HG03558 (cell line): ENCODE measurements around the gene ATP2B1.

Experiments used
- ATAC-seq: cut with Tn5 transposase; IDR thresholded peaks from one replicate; pipeline ENCODE4 v1.9.1; 2021; ENCODE audit warnings: moderate number of reproducible peaks; ENCODE audit not compliant: unreplicated experiment; ENCODE audit errors: extremely low read depth

ATP2B1 gene

DNA sequence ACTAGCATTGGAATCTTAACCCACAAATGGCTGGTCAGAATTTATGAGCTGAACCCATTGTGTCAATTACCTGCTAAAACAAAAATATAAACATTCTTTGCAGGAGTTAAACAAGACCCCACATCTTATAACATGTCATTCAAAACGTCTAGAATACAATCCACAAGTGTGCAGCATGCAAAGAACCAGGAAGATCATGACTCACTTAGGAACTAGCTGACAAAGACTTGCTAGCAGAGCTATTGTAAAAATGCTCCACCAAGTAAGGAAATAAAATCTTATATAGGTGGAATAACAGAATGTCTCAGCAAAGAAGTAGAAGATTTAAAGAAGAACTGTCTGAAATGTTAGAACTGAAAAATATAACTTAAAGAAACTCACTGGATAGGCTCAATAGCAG, 156.3 kb downstream of the ATP2B1 start:
- no peak for ATAC-seq

DNA sequence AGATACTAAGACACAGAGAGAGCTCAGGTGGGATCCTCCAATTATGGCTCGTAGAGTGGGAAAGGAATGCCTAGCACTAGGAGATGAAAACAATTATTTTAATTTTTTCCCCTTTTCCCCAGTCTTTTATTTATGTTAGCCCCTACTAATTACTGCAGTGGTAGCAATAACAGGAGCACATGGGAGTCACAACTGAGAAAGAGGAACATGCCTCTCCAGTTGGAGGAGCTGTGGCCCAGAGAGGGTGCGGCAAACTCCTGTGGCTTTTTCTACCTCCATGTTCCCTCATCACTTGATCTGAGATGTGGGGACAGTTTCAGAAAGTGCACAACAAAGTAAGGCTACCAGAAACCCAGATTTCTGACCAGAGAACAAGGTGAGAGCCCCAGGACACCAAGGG, 156.9 kb downstream of the ATP2B1 start:
- ATAC-seq: no peak

DNA sequence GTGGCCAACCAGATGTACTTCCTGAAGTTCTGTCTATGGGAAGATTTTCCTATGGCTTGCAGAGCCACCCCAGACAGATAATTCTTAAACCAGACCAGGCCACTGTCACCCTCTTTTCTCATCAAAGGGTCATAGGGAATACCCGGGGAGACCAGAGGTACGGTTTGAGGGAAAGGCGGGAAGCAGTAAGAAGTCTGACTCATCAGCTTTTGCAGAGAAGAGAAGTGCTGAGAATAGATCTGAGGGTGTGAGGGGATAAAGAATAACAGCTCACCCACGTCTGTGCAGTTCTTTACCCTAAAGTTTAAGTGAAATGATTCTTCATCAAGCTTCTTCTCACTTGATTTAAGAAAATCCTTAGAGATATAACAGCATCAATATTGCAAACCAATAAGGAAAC, 161.5 kb downstream of the ATP2B1 start:
- no peak for ATAC-seq

DNA sequence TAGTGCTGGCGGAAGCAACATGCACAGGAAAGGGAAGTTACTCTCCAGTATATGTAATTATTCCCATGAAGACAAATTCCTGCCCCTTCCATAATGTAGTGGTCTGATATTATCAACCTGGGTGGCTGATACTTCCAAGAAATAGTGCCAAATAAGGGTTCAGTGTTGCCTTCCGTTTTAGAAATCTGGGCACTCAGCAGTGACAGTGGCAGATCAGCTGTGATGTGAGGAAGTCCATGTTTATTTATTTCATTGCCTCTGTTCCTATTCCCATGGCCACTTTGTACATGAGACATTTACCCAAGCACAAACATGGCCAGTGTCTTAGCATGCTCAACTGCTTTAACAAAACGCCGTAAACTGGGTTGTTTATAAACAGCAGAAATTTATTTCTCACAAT, 162.5 kb downstream of the ATP2B1 start:
- no peak for ATAC-seq

DNA sequence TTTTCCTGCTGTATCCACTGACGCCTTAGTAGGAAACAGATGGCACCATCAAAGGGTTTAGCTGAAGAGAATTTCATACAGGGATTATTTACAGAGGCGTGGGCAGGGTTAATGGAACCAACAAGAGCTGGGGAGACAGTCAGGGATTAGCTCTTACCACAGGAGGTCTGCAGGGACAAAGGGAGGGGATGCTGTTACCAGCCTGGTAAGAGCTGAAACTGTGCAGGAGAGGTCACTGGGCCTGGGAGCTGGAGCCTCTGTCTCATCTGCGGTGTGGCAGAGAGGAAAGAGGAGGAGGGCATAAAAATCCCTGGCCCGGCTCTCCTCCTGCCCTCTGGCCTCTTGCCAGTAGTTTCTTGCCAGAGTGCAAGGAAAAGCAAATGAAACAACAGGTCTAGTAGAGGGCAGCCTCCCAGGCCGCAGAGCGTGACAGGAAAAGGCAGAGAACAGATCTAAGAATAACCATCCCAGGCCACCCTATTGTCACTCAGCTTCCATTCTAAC, 163.9 kb downstream of the ATP2B1 start:
- ATAC-seq: no peak

DNA sequence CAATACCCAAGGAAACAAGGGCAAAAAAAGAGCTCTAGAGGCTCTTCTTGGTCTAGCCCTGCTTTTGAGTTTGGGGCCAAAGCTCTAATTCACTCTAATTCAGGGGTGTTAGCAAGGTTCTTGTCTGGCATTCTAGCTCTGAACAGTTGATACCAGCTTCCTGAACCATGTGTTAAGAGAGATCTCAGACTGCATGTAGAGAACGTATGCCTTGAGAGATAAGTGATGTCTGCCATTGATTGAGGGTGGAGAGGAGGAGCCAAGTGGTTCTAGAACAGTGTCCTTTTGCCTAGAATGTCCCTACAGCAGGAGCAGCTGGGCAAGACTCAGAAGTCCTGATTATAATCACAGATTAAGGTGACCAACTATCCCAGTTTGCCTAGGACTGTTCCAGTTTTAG, 164.6 kb downstream of the ATP2B1 start:
- no peak for ATAC-seq

DNA sequence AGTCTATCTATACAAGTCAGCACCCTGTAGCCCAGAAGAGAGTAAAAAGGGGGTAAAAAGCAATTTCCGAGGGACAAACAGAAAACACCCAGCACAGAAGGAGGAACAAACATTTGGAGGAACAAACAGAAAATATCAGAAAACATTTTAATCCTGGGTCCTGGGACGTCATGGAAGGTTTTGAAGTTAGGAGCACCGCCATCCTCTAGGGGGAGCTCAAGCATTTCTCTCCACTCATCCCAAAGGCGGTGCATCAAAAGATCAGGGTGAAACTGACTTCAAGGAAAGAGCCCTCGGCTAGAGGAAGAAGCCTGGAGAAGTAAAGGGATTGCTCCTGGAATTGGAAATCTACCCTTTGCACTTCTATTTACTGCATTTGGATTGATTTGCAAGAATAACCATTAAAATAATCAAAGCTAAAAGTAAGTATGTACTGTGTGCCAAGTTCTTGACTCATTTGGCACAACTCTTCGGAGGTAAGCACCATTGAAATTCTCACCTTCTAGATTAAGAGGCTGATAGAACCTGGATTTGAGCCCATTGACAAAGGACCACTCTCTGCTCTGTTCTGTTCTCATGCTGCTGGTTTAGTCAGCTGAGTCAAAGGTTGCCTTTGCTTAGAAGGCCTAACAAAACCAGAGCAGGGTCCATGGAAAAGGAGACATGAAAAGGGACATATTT, 165.6 kb downstream of the ATP2B1 start:
- ATAC-seq: peak; percentile 79

DNA sequence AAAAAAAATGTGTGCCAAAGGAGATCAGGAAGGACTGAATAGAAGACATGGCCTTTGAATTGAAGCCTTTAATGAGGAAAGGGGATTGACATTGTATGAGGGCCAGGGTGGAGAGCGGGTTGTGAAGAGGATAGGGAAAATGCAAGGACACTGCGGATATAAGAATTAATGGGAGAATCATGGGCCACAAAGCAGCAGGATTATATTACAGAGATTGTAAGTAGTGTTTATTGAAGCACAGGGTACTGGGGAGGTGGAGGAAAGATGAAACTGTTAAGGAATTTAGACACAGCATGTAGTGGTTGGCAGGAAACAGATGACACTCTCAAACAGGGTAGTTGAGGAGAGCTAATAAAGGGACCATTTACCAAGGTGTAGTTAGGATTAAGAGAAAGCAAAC, 166.4 kb downstream of the ATP2B1 start:
- no peak for ATAC-seq

DNA sequence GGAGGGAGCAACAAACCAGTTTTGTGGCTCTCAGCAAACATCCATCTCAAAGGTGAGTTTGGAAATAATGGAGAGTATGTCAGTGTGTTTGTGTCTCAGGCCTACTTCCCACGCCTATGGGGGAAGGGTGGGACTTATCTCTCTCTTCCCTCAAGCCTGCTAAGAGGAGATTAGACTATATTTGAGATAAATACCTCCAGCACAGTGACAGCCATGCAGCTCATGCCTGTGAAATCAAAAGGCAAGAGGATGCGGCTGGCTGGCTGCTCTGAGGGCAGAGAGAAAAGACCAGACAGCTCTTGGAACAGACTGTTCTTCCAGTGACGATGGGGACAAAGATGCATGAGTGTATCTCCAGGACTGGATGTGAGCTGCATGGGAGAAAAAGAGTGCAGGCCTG, 168.1 kb downstream of the ATP2B1 start:
- no peak for ATAC-seq

DNA sequence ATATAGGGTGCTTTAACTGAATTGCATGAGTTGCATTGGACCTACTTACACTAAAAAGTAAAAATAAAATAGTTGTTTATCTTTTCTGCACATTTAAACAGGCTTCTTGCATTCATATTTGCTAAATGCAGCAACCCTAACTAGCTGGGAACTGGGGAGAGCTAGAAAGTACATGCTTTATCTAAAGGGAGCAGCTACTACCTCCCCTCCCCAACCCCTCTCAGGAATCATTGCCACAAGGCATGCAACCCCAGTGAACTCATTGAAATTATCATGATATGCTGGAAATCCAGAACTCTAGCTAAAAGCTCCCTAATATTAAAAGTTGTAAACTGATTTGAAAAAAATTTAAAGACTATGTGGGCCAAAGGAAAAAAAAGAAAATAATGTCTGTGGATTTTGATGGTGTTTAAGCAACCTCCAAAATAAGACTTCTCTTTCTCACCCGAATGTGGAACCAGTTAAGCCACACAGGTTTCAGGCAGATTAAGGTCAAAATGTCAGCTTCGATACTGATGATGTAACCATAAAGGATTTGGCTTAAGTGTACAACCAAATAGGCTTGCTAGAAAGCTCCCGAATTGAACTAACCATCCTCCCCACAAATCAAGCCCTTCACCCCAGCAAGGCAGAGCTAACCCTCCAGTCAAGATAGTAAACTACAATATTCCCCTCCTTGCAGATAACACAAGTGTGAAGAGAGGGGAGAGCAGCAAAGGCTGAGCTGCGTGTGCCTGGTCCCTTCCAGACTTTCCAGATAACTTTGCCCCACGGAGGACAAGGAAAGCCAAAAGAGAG, 169.0 kb downstream of the ATP2B1 start:
- ATAC-seq: no peak

DNA sequence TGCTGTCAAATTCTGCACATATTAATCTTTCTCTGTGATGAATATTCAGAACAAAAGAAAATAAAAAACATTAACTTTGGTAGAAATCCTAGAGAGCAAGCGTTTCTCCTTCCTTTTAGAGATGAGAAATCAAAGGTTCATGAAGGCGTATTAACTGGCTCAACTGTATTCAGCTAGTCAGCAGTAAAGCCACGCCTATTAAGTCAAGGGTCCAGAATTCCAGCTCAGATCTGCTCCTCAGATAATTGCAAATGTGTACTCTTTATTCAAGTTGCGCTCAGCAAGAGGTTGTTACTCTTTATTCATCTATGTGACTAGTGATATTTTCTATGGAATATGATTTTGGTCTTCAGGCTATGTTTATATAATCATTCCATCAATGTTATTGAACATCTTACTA, 169.7 kb downstream of the ATP2B1 start:
- ATAC-seq: no peak
